HEK293T (cell line): ENCODE measurements around the gene DGLUCY.

Experiments
- CTCF ChIA-PET: fragments of 350-600 bp; formaldehyde crosslinking; extraction: SDS; loops from one replicate; lab custom pipeline; 2021; ENCODE audit warnings: antibody characterized with exemption, inconsistent platforms; lab: Yijun Ruan, JAX
- POLR2A ChIA-PET: fragments of 350-600 bp; formaldehyde crosslinking; extraction: SDS; loops from one replicate; lab custom pipeline; 2020; ENCODE audit warnings: antibody characterized with exemption, inconsistent platforms; lab: Yijun Ruan, JAX
- DNase-seq: peaks from one replicate; pipeline ENCODE4 v3.0.0; 2012; ENCODE audit warnings: mixed read lengths; ENCODE audit errors: extremely low spot score
- ARNT ChIP-seq: fragments of 450-650 bp; IDR thresholded peaks from 2 replicates; pipeline ENCODE4 v1.6.1; 2017; ENCODE audit warnings: mild to moderate bottlenecking
- BHLHE40 ChIP-seq: fragments of 450-650 bp; IDR thresholded peaks from 2 replicates; pipeline ENCODE4 v1.6.1; 2016; ENCODE audit warnings: mild to moderate bottlenecking, moderate library complexity, borderline replicate concordance
- CTBP1 ChIP-seq: fragments of 450-650 bp; IDR thresholded peaks from 2 replicates; pipeline ENCODE4 v1.6.1; 2016; ENCODE audit warnings: borderline replicate concordance
- ELF4 ChIP-seq: fragments of 450-650 bp; IDR thresholded peaks from 2 replicates; pipeline ENCODE4 v1.6.1; 2017; ENCODE audit warnings: antibody characterized with exemption
- FOXA1 ChIP-seq: fragments of 450-650 bp; IDR thresholded peaks from 2 replicates; pipeline ENCODE4 v1.6.1; 2016; ENCODE audit warnings: mild to moderate bottlenecking
- FOXK2 ChIP-seq: fragments of 450-650 bp; IDR thresholded peaks from 2 replicates; pipeline ENCODE4 v1.6.1; 2016; ENCODE audit warnings: mild to moderate bottlenecking
- FOXM1 ChIP-seq: fragments of 450-650 bp; IDR thresholded peaks from 2 replicates; pipeline ENCODE4 v1.6.1; 2017; ENCODE audit warnings: mild to moderate bottlenecking, borderline replicate concordance
- HDGF ChIP-seq: fragments of 450-650 bp; IDR thresholded peaks from 2 replicates; pipeline ENCODE4 v1.6.1; 2017; ENCODE audit warnings: antibody characterized with exemption, borderline replicate concordance
- L3MBTL2 ChIP-seq: fragments of 450-650 bp; conservative IDR thresholded peaks from 2 replicates; pipeline ENCODE4 v1.6.1; 2016; ENCODE audit warnings: mild to moderate bottlenecking
- LEF1 ChIP-seq: fragments of 450-650 bp; IDR thresholded peaks from 2 replicates; pipeline ENCODE4 v1.6.1; 2017; ENCODE audit warnings: mild to moderate bottlenecking, borderline replicate concordance
- NFRKB ChIP-seq: fragments of 450-650 bp; IDR thresholded peaks from 2 replicates; pipeline ENCODE4 v1.6.1; 2016; ENCODE audit warnings: mild to moderate bottlenecking, moderate library complexity
- SP1 ChIP-seq: fragments of 450-650 bp; IDR thresholded peaks from 2 replicates; pipeline ENCODE4 v1.6.1; 2017
- SUZ12 ChIP-seq: fragments of 450-650 bp; IDR thresholded peaks from 2 replicates; pipeline ENCODE4 v1.6.1; 2016; ENCODE audit warnings: mild to moderate bottlenecking
- TARDBP ChIP-seq: fragments of 450-650 bp; IDR thresholded peaks from 2 replicates; pipeline ENCODE4 v1.6.1; 2016
- ZNF384 ChIP-seq: fragments of 450-650 bp; IDR thresholded peaks from 2 replicates; pipeline ENCODE4 v1.6.1; 2016
- TF ChIP-seq, protein P1 (sequence below): fragments of 450-650 bp; IDR thresholded peaks from 2 replicates; pipeline ENCODE4 v1.6.1; 2016

Gene DGLUCY

DNA sequence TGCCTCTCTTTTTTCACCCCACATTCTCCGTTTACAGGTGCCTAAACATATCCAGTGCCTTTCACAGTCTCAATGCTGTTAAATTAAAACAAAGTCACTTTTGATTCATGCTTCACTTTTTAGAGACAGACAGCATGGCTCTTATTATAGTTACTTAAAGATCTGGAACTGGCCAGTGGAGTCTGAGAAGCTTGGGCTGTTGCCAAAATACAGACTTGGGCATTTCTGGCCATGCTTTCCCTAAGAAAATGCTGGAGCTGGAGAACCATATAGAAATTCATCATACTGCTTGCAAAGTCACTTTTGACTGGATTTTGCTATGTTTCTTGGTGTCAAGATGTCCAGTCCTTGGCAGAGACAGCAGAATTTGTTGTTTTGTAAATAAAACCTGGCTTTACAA is 142.8 kb downstream of the DGLUCY start:
- TF ChIP-seq FOXM1 (no peak), ELF4 (no peak), FOXA1 (no peak), SUZ12 (no peak)
- TF ChIP-seq, protein P1, sequence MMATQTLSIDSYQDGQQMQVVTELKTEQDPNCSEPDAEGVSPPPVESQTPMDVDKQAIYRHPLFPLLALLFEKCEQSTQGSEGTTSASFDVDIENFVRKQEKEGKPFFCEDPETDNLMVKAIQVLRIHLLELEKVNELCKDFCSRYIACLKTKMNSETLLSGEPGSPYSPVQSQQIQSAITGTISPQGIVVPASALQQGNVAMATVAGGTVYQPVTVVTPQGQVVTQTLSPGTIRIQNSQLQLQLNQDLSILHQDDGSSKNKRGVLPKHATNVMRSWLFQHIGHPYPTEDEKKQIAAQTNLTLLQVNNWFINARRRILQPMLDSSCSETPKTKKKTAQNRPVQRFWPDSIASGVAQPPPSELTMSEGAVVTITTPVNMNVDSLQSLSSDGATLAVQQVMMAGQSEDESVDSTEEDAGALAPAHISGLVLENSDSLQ, result no peak
- POLR2A ChIA-PET, result no interaction called here
- DNase-seq, result no peak
- CTCF ChIA-PET, result no interaction called here

DNA sequence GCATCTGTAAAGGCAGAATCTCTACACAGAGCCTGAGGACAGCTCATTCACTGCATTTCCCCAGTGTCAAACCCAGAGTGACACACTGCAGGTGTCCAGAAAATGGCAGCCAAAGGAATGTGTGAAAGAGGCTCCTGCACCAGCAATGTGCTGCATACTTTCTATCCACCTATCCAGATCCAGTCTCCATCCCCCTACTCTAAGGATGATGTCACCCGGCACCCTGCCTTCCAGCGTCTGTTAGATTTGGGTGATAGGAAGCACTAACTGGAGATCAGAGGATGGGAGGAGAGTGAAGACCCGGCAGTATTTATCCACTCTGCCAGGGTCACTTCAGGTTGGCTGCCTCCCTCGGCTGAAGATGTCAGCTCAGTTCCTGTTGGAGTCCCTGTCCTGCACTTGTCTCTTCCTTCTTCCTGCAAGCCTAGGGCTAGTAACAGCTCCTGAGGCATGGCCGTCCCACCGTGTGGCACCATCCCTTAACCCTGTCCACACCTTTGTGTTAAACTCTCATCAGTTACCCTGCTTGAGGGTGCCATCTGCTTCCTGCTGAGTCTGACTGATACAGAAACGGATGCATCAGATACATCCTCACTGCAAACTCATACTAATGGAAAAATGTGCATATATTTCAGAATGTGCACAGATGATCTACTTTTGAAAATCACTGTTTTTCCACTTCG is 143.6 kb downstream of the DGLUCY start:
- POLR2A ChIA-PET, result no interaction called here
- CTCF ChIA-PET, result interaction anchor here (0.6 kb wide), 1 partner anchor 26 kb away, joined by 3 read pairs; no protein-coding TSS in a partner anchor
- DNase-seq, result no peak
- TF ChIP-seq L3MBTL2 (no peak), ARNT (no peak), ZNF384 (no peak), NFRKB (no peak), ELF4 (no peak), FOXA1 (no peak), HDGF (no peak)

DNA sequence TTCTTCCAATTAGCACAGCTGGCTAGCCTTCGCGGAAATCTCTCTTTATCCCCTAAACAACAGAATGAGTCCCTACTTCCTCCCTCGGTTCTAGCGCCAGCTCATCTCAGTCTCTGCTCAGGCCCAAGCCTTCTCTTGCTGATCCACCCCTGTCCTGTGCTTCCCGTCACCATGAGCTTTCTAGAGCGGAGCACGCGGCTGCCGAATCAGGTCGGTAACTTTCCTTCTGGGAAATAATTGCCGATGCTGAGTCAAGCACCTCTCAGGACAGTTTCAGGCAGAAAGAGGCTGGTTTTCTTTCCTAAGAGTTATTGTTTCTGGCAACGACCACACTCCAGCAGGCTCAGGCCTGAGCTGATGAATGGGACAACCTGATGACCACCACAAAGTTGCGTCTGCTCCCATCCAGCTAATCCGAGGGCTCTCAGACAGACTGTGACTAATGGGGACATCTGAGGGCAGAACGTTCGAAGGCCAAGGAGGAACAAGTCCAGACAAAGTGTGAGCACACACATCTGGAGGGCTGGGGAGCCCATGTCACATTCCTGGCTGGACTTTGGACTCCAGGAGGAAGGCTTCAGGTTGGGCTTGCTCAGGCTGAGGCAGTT is 144.2 kb downstream of the DGLUCY start:
- CTCF ChIA-PET, result interaction anchor here (0.6 kb wide), 1 partner anchor 26 kb away, joined by 3 read pairs; no protein-coding TSS in a partner anchor
- no peak for DNase-seq
- POLR2A ChIA-PET, result no interaction called here

DNA sequence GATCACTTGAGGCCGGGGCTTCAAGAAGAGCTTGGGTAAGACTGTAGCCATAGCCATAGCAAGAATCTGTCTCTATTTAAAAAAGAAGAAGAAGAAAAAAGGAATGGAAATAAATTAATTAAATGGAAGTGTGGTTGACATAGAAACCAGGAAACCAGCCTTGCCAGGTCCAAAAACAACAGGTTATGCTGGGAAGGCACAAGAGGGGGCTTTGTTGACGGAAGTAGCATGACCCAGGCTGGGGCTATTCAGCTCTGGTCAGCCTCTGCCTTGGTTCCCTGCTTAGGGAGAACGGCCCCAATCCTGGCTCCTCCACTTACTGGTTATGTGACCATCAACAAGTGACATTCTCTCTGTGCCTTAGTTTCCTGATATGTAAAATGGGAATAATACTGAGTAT is 145.0 kb downstream of the DGLUCY start:
- TF ChIP-seq SUZ12 (no peak), L3MBTL2 (no peak), HDGF (no peak)
- ChIA-PET POLR2A (no interaction called here), CTCF (no interaction called here)
- no peak for DNase-seq

More for the DNA sequence above, 144.2 kb downstream of the DGLUCY start:
- TF ChIP-seq ELF4 (no peak), ARNT (no peak), CTBP1 (no peak), FOXM1 (no peak), BHLHE40 (no peak), SUZ12 (no peak), SP1 (no peak), FOXA1 (no peak), NFRKB (no peak), TARDBP (no peak), ZNF384 (no peak), HDGF (no peak), FOXK2 (no peak), L3MBTL2 (no peak), LEF1 (no peak)
- TF ChIP-seq, protein P1, result no peak

DNA sequence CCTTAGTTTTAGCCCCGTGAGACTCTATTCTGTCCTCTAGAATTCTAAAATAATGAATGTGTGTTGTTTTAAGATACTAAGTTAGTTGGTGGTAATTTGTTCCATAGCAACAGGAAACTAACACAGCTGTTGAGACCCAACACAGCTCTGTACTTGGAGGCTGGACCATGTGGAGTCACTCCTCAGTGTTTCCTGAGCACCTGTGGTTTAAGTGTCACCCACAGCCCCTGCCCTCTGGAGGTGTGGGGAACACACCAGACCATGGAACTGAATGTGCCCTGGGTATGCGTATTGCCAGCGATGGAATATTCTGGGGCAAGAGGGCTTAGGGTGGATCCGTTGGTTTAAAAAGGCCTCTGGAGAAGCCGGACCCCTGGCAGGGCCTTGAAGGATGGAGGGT is 147.2 kb downstream of the DGLUCY start:
- ChIA-PET CTCF (no interaction called here), POLR2A (no interaction called here)
- TF ChIP-seq FOXM1, result no peak
- TF ChIP-seq FOXA1, result no peak
- TF ChIP-seq BHLHE40, result no peak
- TF ChIP-seq, protein P1, result no peak
- TF ChIP-seq L3MBTL2, result no peak
- no peak for TF ChIP-seq TARDBP
- TF ChIP-seq SUZ12, result no peak
- TF ChIP-seq HDGF, result no peak
- TF ChIP-seq CTBP1, result no peak
- no peak for TF ChIP-seq ELF4
- TF ChIP-seq LEF1, result no peak
- no peak for TF ChIP-seq FOXK2
- no peak for TF ChIP-seq ARNT
- TF ChIP-seq SP1, result no peak
- no peak for TF ChIP-seq NFRKB
- TF ChIP-seq ZNF384, result no peak
- DNase-seq, result no peak

DNA sequence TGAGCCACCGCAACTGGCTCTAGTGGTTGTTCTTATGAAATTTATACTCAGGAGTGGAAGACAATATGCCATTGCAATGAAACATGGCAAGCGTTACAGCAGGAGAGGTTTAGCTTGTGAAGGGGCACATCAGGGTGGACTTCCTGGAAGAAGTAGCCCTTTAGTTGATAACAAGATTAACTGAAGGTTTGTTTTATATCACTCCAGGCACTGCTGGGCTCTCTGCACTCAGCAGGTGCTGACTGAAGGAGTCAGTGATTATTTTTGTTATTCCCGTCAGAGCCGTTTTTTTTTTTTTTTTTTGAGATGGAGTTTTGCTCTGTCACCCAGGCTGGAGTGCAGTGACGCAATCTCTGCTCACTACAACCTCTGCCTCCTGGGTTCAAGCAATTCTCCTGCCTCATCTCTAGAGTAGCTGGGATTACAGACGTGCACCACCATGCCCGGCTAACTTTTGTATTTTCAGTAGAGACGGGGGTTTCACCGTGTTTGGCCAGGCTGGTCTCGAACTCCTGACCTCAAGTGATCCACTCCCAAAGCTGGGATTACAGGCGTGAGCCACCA is 148.2 kb downstream of the DGLUCY start:
- TF ChIP-seq, protein P1, result no peak
- no peak for TF ChIP-seq HDGF
- TF ChIP-seq ARNT, result no peak
- TF ChIP-seq ZNF384, result peak; percentile 72
- POLR2A ChIA-PET, result no interaction called here
- CTCF ChIA-PET, result no interaction called here
- no peak for DNase-seq
